Glutamatergic neuron (in vitro differentiated cells): ENCODE measurements around the gene SLIT3. TPM values are rescaled to one million over a fixed set of nuclear protein-coding genes. Genes with fewer than 3 reads are reported as not detected.

Experiments
- DNase-seq: peaks from one replicate; pipeline ENCODE4 v3.0.0; 2022
- H3K27ac Mint-ChIP-seq: one replicate; pipeline ENCODE4 v1.8.0; 2020; ENCODE audit warnings: mild to moderate bottlenecking, mixed read lengths, inconsistent platforms; ENCODE audit not compliant: unreplicated experiment
- H3K27me3 Mint-ChIP-seq: one replicate; pipeline ENCODE4 v1.8.0; 2020; ENCODE audit warnings: mild to moderate bottlenecking, moderate library complexity, mixed read lengths, inconsistent platforms; ENCODE audit not compliant: unreplicated experiment
- H3K36me3 Mint-ChIP-seq: one replicate; pipeline ENCODE4 v1.8.0; 2020; ENCODE audit warnings: mild to moderate bottlenecking, mixed read lengths, inconsistent platforms; ENCODE audit not compliant: unreplicated experiment
- H3K4me1 Mint-ChIP-seq: one replicate; pipeline ENCODE4 v1.8.0; 2020; ENCODE audit warnings: mild to moderate bottlenecking, low read depth, mixed read lengths, inconsistent platforms; ENCODE audit not compliant: unreplicated experiment
- H3K4me3 Mint-ChIP-seq: one replicate; pipeline ENCODE4 v1.8.0; 2020; ENCODE audit warnings: mild to moderate bottlenecking, mixed read lengths, inconsistent platforms; ENCODE audit not compliant: unreplicated experiment
- H3K9me3 Mint-ChIP-seq: one replicate; pipeline ENCODE4 v1.8.0; 2020; ENCODE audit warnings: mild to moderate bottlenecking, moderate library complexity, mixed read lengths, inconsistent platforms; ENCODE audit not compliant: unreplicated experiment
- total RNA-seq: library from RNA; stranded (reverse); fragmentation: NEBNext Ultra II Directional; extraction: Animal tissue kit (Norgen Biotek cat#: 25700); gene quantifications from one replicate; pipeline ENCODE4 v1.2.1, GENCODE V29; 2021; ENCODE audit not compliant: unreplicated experiment
- TF ChIP-seq, protein P1 (sequence below): fragments of 200-600 bp; sonication (generic); IDR thresholded peaks from one replicate; pipeline ENCODE4 v1.5.0; 2021; ENCODE audit not compliant: partially characterized antibody, unreplicated experiment

Gene SLIT3
- total RNA-seq, 1 donor from 2014 or later = 11.5 TPM

DNA sequence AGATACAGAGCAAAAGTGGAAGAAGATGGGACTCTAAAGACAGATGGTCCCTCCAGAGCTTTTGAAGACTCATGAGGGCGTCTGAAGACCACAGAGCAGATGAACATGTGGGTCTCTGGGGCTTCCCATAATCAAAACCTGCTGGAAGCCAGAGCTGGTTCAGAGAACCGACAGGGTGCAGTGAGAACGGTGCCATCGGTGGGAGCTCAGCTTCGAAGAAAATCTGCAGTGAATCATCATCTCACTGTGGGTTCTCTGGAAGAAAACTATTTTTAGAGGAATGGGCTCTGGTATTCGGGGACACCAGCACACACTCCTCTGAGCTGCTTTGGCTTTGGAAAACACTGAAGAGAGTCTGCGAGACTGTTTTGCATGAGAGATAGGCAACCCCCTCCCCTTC is 499.4 kb downstream of the SLIT3 start:
- Mint-ChIP-seq H3K4me3 (no peak overlapping the region), H3K4me1 (peaks cover 19% of the 10 kb centered on the region), H3K9me3 (peaks cover 2% of the 10 kb centered on the region), H3K27ac (no peak overlapping the region), H3K27me3 (peaks cover 5% of the 10 kb centered on the region), H3K36me3 (no peaks in the 10 kb centered on the region)
- TF ChIP-seq, protein P1, sequence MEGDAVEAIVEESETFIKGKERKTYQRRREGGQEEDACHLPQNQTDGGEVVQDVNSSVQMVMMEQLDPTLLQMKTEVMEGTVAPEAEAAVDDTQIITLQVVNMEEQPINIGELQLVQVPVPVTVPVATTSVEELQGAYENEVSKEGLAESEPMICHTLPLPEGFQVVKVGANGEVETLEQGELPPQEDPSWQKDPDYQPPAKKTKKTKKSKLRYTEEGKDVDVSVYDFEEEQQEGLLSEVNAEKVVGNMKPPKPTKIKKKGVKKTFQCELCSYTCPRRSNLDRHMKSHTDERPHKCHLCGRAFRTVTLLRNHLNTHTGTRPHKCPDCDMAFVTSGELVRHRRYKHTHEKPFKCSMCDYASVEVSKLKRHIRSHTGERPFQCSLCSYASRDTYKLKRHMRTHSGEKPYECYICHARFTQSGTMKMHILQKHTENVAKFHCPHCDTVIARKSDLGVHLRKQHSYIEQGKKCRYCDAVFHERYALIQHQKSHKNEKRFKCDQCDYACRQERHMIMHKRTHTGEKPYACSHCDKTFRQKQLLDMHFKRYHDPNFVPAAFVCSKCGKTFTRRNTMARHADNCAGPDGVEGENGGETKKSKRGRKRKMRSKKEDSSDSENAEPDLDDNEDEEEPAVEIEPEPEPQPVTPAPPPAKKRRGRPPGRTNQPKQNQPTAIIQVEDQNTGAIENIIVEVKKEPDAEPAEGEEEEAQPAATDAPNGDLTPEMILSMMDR = no peak
- no peak for DNase-seq

DNA sequence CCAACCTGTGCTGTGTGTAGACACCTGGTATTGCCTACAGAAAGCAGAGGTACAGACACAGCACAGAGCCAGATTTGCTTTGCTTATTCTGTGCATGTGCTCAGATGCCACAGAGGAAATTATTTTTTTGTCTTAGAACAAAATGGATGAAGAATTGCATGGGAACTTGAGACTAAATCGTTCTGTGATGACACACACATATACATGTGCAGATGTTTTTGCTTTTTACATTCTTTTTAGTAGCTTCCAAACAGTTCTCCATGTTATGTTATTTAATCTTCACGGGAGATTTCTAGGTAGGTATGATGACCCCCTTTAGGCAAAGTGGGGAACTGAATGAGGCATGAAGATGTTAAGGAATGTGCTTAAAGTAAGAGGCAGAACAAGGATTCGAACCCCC is 500.2 kb downstream of the SLIT3 start:
- Mint-ChIP-seq H3K4me3 (no peak overlapping the region), H3K27me3 (peaks cover 5% of the 10 kb centered on the region)

DNA sequence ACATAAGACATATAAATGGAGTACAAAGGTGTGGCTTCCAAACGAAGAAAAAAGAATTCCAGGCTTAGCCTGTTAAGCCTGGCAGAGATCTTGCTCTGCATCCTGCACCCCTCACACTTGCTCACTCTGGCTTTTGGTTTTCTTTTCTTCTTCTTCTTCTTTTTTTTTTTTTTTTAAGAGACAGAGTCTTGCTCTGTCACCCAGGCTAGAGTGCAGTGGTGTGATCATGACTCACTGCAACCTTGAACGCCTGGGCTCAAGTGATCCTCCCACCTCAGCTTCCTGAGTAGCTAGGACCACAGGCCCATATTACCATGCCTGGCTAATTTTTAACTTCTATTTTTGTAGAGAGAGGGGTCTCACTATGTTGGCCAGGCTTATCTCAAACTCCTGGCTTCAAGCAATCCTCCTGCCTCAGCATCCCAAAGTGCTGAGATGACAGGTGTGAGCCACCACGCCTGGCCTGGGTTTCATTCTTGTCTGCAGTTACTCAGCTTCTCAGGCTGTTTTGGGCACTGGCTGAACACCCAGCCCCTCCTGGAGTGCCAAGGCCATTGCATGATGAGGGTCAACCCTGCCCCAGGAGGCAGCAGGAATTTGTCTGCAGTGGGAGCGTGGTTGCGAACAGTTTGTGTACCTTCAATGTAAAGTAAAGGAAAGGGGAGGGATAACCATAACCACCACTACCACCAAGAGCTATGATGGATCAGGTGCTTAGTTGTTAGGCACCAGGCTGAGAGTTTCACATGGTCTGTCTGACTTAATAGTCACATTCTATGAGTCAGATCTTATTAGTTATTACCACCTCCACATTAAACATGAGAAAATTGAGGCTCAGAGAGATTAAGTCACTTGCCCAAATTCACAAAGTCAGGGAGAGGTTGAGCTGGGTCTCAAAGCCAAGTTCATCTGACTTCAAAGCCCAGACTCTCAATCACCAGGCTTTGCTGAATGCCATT is 502.6 kb downstream of the SLIT3 start:
- TF ChIP-seq, protein P1 = no peak
- no peak for DNase-seq
- Mint-ChIP-seq H3K36me3 (no peaks in the 10 kb centered on the region), H3K4me3 (no peak overlapping the region), H3K4me1 (peaks cover 20% of the 10 kb centered on the region), H3K27ac (no peak overlapping the region), H3K27me3 (peaks cover 8% of the 10 kb centered on the region), H3K9me3 (peaks cover 2% of the 10 kb centered on the region)

More for the DNA sequence above, 500.2 kb downstream of the SLIT3 start:
- TF ChIP-seq, protein P1 = no peak
- no peak for DNase-seq
- no peaks in the 10 kb centered on the region for H3K36me3 Mint-ChIP-seq
- H3K9me3 Mint-ChIP-seq = peaks cover 2% of the 10 kb centered on the region
- H3K27ac Mint-ChIP-seq = no peak overlapping the region
- peaks cover 20% of the 10 kb centered on the region for H3K4me1 Mint-ChIP-seq

DNA sequence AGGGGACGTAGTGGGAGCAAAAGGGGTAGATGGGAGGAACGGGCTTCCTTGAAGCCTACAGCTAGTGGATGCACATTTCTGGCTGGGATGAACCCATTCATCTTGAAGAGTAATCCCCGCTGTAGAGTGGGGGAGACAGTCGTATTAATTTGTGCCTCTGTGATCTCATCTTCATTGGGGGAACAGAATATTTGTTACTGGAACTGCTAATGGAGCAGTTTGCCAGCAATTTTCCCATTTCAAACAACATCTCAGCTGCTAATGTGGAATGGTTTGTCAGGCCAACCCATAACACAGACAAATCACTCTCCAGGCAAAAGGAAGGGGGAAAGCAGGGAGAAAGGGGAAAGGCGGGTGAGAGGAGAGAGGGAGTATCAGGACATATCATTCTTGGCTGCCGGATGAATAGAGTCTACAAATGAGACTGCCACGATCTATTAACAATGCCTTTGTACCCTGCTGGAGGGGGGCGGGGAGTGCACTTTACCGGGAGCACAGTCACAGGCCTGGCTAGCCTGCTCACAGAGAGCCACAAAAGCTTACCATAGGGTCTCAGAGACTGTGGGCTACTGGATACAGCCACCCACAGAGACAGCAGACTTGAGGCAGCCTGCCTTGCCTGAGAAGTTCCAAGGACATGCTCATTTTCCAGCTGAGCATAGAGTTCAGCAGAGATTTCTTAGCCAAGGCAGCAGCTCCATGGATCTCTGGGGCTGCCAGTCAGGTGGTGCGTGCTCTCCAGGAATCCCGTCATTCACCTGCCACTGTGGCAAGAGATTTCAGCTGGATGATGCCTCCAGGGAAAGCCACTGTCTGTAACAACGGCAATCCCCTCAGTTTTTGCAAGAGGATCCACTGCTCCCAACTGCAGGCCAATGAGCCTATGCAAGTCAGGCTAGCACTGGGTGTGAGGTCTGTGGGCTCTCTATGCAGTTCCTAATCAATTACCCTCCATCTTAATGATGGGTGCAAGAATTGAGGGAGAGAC is 504.1 kb downstream of the SLIT3 start:
- Mint-ChIP-seq H3K27me3 (peaks cover 8% of the 10 kb centered on the region), H3K9me3 (peaks cover 2% of the 10 kb centered on the region), H3K4me3 (no peak overlapping the region), H3K27ac (no peak overlapping the region), H3K4me1 (peaks cover 26% of the 10 kb centered on the region), H3K36me3 (no peaks in the 10 kb centered on the region)
- TF ChIP-seq, protein P1 = no peak
- DNase-seq = no peak
